Measurements from ENCODE around the gene DCST2.
"Not testable (repeated sequence)": the region's sequence is repeated elsewhere in the genome, so short reads cannot be mapped to it uniquely, and the experiment has no call there.

DNA sequence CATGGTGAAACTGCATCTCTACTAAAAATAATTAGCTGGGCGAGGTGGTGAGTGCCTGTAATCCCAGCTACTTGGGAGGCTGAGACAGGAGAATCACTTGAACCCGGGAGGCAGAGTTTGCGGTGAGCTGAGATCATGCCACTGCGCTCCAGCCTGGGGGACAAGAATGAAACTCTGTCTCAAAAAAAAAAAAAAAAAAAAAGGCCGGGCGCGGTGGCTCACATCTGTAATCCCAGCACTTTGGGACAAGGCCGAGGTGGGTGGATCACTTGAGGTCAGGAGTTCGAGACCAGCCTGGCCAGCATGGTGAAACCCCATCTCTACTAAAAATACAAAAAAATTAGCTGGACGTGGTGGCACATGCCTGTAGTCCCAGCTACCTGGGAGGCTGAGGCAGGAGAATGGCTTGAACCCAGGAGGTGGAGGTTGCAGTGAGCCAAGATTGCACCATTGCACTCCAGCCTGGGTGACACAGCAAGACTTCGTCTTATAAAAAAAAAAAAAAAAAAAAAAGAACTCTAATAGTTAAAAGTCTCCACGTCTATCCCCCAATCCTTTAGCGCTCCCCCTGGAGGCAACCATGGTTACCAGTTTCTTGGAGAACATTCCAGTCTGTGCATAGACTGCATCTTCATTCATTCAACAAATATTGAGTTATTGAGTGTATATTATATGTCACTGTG, 38.1 kb downstream of the DCST2 start:
- TF ChIP-seq, protein P1, sequence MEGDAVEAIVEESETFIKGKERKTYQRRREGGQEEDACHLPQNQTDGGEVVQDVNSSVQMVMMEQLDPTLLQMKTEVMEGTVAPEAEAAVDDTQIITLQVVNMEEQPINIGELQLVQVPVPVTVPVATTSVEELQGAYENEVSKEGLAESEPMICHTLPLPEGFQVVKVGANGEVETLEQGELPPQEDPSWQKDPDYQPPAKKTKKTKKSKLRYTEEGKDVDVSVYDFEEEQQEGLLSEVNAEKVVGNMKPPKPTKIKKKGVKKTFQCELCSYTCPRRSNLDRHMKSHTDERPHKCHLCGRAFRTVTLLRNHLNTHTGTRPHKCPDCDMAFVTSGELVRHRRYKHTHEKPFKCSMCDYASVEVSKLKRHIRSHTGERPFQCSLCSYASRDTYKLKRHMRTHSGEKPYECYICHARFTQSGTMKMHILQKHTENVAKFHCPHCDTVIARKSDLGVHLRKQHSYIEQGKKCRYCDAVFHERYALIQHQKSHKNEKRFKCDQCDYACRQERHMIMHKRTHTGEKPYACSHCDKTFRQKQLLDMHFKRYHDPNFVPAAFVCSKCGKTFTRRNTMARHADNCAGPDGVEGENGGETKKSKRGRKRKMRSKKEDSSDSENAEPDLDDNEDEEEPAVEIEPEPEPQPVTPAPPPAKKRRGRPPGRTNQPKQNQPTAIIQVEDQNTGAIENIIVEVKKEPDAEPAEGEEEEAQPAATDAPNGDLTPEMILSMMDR (IDR thresholded peaks at IDR 0.05): peak; percentile 11 to 47 (median 36)
- not testable (repeated sequence) for TF ChIP-seq POLR2A (IDR thresholded peaks at IDR 0.05)
